ENCODE results near the gene GYPC. TPM values are rescaled to one million over a fixed set of nuclear protein-coding genes. Genes with fewer than 3 reads are reported as not detected.

GYPC gene
- polyA plus RNA-seq, 2 of the 4 experiments (the other 2 are of a cell fraction) = not detected

DNA sequence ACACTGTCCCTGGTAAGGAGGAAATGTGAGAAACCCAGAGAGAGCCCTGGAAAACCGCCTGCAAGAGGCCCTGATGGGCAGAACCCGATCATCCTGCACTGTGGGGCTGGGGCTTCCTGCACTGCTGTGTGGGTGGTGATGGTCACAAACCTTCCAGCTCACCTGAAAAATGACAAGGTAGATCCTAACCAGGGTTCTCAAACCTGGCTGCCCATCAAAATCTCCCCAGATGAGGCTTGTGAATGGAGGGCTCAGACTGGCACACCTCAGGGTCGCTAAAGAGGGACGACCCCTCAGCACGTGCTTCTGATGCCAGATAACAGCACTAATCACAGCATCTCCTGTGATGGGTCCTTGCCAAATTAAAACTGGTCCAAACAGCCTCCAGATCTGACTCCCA lies 74.7 kb downstream of the GYPC start:
- Histone ChIP-seq H3K4me2 (no peak overlapping the region), H3K27ac (no peak overlapping the region), H3K4me1 (no peaks in the 10 kb centered on the region), H3K4me3 (no peak overlapping the region), H3K9me3 (no peaks in the 10 kb centered on the region)
- WGBS (ENCODE audit: missing lambda C conversion rate) = 0% methylated on average over 3 of the region's 5 CpGs
- no peak for ATAC-seq
- no peak for FAIRE-seq
- DNase-seq (ENCODE audit: low read depth in 1 of 2, low spot score in 1 of 2) = no peak
- CTCF ChIA-PET = no interaction called here
- POLR2A ChIA-PET = no interaction called here
- TF ChIP-seq ESRRA (IDR thresholded peaks at IDR 0.05; ENCODE audit: borderline replicate concordance, low read length) (no peak), HOXA7 (CRISPR knock-in tag; IDR thresholded peaks at IDR 0.05) (no peak), KDM5A (IDR thresholded peaks at IDR 0.05) (no peak), NPAS2 (CRISPR knock-in tag; IDR thresholded peaks at IDR 0.05; ENCODE audit: borderline replicate concordance) (no peak), FOXS1 (CRISPR knock-in tag; IDR thresholded peaks at IDR 0.05) (no peak), BHLHE40 (IDR thresholded peaks at IDR 0.05; ENCODE audit: low read depth, low read length) (no peak), RAD21 (conservative IDR thresholded peaks at IDR 0.05 in 1 of 2, IDR thresholded peaks at IDR 0.05 in 1 of 2) (no peak), JUN (IDR thresholded peaks at IDR 0.05) (no peak), POLR2AphosphoS2 (conservative IDR thresholded peaks at IDR 0.05; ENCODE audit: low read length) (no peak), SMC3 (IDR thresholded peaks at IDR 0.05) (no peak), CBX2 (IDR thresholded peaks at IDR 0.05; ENCODE audit: borderline replicate concordance, low read depth) (no peak), HOXB13 (CRISPR knock-in tag; IDR thresholded peaks at IDR 0.05; ENCODE audit: low read depth) (no peak), MAZ (IDR thresholded peaks at IDR 0.05; ENCODE audit: borderline replicate concordance, low read depth, low read length) (no peak)
- TF ChIP-seq, protein P1, sequence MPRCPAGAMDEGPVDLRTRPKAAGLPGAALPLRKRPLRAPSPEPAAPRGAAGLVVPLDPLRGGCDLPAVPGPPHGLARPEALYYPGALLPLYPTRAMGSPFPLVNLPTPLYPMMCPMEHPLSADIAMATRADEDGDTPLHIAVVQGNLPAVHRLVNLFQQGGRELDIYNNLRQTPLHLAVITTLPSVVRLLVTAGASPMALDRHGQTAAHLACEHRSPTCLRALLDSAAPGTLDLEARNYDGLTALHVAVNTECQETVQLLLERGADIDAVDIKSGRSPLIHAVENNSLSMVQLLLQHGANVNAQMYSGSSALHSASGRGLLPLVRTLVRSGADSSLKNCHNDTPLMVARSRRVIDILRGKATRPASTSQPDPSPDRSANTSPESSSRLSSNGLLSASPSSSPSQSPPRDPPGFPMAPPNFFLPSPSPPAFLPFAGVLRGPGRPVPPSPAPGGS (IDR thresholded peaks at IDR 0.05) = no peak
- TF ChIP-seq, protein P2, sequence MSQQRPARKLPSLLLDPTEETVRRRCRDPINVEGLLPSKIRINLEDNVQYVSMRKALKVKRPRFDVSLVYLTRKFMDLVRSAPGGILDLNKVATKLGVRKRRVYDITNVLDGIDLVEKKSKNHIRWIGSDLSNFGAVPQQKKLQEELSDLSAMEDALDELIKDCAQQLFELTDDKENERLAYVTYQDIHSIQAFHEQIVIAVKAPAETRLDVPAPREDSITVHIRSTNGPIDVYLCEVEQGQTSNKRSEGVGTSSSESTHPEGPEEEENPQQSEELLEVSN (IDR thresholded peaks at IDR 0.05; ENCODE audit: borderline replicate concordance, low read depth) = no peak
- TF ChIP-seq, protein P3, sequence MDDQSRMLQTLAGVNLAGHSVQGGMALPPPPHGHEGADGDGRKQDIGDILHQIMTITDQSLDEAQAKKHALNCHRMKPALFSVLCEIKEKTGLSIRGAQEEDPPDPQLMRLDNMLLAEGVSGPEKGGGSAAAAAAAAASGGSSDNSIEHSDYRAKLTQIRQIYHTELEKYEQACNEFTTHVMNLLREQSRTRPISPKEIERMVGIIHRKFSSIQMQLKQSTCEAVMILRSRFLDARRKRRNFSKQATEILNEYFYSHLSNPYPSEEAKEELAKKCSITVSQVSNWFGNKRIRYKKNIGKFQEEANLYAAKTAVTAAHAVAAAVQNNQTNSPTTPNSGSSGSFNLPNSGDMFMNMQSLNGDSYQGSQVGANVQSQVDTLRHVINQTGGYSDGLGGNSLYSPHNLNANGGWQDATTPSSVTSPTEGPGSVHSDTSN (IDR thresholded peaks at IDR 0.05) = no peak
- TF ChIP-seq, protein P4, sequence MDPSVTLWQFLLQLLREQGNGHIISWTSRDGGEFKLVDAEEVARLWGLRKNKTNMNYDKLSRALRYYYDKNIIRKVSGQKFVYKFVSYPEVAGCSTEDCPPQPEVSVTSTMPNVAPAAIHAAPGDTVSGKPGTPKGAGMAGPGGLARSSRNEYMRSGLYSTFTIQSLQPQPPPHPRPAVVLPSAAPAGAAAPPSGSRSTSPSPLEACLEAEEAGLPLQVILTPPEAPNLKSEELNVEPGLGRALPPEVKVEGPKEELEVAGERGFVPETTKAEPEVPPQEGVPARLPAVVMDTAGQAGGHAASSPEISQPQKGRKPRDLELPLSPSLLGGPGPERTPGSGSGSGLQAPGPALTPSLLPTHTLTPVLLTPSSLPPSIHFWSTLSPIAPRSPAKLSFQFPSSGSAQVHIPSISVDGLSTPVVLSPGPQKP (IDR thresholded peaks at IDR 0.05; ENCODE audit: low read depth, low read length) = no peak

DNA sequence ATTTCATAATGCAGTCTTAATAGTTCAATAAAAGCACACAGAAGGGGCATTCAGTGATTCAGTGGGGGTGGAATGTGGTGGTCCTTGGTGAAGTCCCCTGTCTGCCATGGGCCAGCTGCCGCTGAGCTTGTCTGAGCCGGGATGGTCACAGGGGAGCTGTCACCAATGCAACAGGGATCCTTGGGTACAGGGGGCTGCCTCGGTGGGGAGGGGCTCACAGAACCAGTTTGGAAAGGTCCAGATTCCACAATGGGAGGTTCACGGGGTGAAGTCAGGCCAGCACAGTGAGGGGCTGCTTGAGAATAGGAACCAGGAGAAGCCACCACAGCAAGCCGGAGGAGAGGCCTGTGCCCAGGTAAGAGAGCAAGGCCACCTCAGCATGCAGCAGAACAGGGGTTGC lies 75.4 kb downstream of the GYPC start:
- ATAC-seq (no peak), DNase-seq (ENCODE audit: low read depth in 1 of 2, low spot score in 1 of 2) (no peak), FAIRE-seq (no peak)
- TF ChIP-seq RAD21 (conservative IDR thresholded peaks at IDR 0.05 in 1 of 2, IDR thresholded peaks at IDR 0.05 in 1 of 2) (no peak), CEBPB (IDR thresholded peaks at IDR 0.05) (no peak), FOXS1 (CRISPR knock-in tag; IDR thresholded peaks at IDR 0.05) (no peak), RNF2 (IDR thresholded peaks at IDR 0.05; ENCODE audit: borderline replicate concordance, low read depth) (no peak), HDAC2 (IDR thresholded peaks at IDR 0.05) (no peak), EHMT2 (IDR thresholded peaks at IDR 0.05; ENCODE audit: low read depth) (no peak), SREBF2 (IDR thresholded peaks at IDR 0.05) (no peak), ZC3H11A (IDR thresholded peaks at IDR 0.05) (no peak), CBX8 (IDR thresholded peaks at IDR 0.05) (no peak), NR3C1 (IDR thresholded peaks at IDR 0.05) (no peak), MYC (IDR thresholded peaks at IDR 0.05; ENCODE audit: borderline replicate concordance, low read length) (no peak)
- TF ChIP-seq, protein P1 (IDR thresholded peaks at IDR 0.05) = no peak
- TF ChIP-seq, protein P5, sequence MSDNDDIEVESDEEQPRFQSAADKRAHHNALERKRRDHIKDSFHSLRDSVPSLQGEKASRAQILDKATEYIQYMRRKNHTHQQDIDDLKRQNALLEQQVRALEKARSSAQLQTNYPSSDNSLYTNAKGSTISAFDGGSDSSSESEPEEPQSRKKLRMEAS (IDR thresholded peaks at IDR 0.05) = no peak
- TF ChIP-seq, protein P3 (IDR thresholded peaks at IDR 0.05) = no peak
- TF ChIP-seq, protein P6, sequence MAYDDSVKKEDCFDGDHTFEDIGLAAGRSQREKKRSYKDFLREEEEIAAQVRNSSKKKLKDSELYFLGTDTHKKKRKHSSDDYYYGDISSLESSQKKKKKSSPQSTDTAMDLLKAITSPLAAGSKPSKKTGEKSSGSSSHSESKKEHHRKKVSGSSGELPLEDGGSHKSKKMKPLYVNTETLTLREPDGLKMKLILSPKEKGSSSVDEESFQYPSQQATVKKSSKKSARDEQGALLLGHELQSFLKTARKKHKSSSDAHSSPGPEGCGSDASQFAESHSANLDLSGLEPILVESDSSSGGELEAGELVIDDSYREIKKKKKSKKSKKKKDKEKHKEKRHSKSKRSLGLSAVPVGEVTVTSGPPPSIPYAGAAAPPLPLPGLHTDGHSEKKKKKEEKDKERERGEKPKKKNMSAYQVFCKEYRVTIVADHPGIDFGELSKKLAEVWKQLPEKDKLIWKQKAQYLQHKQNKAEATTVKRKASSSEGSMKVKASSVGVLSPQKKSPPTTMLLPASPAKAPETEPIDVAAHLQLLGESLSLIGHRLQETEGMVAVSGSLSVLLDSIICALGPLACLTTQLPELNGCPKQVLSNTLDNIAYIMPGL (CRISPR knock-in tag; IDR thresholded peaks at IDR 0.05; ENCODE audit: borderline replicate concordance) = no peak
- ChIA-PET POLR2A (no interaction called here), CTCF (no interaction called here)
- H3K4me1 ChIP-seq = no peaks in the 10 kb centered on the region
- no peak overlapping the region for H3K4me2 ChIP-seq
- H3K27ac ChIP-seq = no peak overlapping the region
- H3K4me3 ChIP-seq = no peak overlapping the region
- 45% methylated on average over 3 of the region's 5 CpGs for WGBS (ENCODE audit: missing lambda C conversion rate)
- no peaks in the 10 kb centered on the region for H3K9me3 ChIP-seq

All from A549 (cell line).